ENCODE results near the gene SUSD5.

GRCh38 chr3:33219175-33219487, 521 bp upstream of the SUSD5 start:
- TF ChIP-seq CTCF (IDR thresholded peaks at IDR 0.05; ENCODE audit: low read length) (no peak), EZH2 (IDR thresholded peaks at IDR 0.05; ENCODE audit: borderline replicate concordance, low read length) (no peak)
